ENCODE data around the gene GRXCR1. TPM values are rescaled to one million over a fixed set of nuclear protein-coding genes. Genes with fewer than 3 reads are reported as not detected.

GRXCR1 gene
- total and polyA plus RNA-seq, 5 donors from 2014 or later: not detected

DNA sequence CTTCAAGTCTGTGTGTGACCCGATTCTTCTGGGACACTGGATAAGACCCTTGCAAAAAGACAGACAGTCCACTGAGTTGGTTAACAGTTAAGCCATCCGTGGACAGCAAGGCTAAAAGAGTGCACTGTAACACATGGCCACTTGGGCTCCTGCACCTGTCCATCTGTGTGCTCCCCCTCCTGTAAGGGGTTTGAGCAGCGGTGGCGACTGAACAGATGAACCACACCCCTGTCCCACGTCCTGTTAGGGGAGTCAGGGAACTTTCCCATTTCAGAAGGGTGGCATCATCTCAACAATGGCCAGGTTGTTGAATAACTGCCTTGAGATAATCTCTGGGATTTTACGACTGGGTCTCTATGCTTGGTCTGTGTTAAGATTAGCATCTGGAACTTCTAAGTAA lies 178.6 kb downstream of the GRXCR1 start:
- peaks cover 0 to 12% (median 6%) of the 10 kb centered on the region in 7 donors for H3K9me3 Mint-ChIP-seq
- no peaks in the 10 kb centered on the region for H3K36me3 Mint-ChIP-seq
- no peaks in the 10 kb centered on the region for H3K4me1 Mint-ChIP-seq
- no peaks in the 10 kb centered on the region for H3K9me3 ChIP-seq (ENCODE audit: control insufficient read depth in 2 of 2, low read length in 2 of 2)
- H3K4me1 ChIP-seq (ENCODE audit: control insufficient read depth, insufficient read depth, low read length, poor library complexity, severe bottlenecking): no peaks in the 10 kb centered on the region
- no peak overlapping the region for H3K27ac Mint-ChIP-seq
- no peak overlapping the region for H3K4me3 Mint-ChIP-seq
- ATAC-seq (ENCODE audit: low read depth in 2 of 2): no peak
- H3K4me3 ChIP-seq (ENCODE audit: low read depth, low read length): no peak overlapping the region
- H3K27me3 Mint-ChIP-seq: no peaks in the 10 kb centered on the region
- no peak overlapping the region for H3K27ac ChIP-seq (ENCODE audit: insufficient read depth, low read length, poor library complexity, severe bottlenecking)
- DNase-seq: no peak
- H3K27me3 ChIP-seq (ENCODE audit: control insufficient read depth, insufficient read depth, low read length): no peaks in the 10 kb centered on the region
- no peaks in the 10 kb centered on the region for H3K36me3 ChIP-seq (ENCODE audit: control insufficient read depth, insufficient read depth, low read length)

Other genes with a start within 250 kb of the GRXCR1 start
- gene ATP8A1, start 235.6 kb upstream of the GRXCR1 start, total RNA-seq: 49.9 TPM
- gene ATP8A1, start 235.6 kb upstream of the GRXCR1 start, polyA plus RNA-seq: 10 to 100 TPM in 1 of 4 donors, 1 to 10 TPM in 3; 6.3 to 10.1 (median 8.1) TPM